HG03565 (cell line): ENCODE results near the gene HMGCLL1.
A peak's percentile ranks its signal among the peaks of the same experiment; 100 is the strongest.

Experiments
- ATAC-seq: cut with Tn5 transposase; IDR thresholded peaks from one replicate; pipeline ENCODE4 v1.9.1; 2021; ENCODE audit warnings: mild to moderate bottlenecking, moderate library complexity; ENCODE audit not compliant: unreplicated experiment

Gene HMGCLL1

DNA sequence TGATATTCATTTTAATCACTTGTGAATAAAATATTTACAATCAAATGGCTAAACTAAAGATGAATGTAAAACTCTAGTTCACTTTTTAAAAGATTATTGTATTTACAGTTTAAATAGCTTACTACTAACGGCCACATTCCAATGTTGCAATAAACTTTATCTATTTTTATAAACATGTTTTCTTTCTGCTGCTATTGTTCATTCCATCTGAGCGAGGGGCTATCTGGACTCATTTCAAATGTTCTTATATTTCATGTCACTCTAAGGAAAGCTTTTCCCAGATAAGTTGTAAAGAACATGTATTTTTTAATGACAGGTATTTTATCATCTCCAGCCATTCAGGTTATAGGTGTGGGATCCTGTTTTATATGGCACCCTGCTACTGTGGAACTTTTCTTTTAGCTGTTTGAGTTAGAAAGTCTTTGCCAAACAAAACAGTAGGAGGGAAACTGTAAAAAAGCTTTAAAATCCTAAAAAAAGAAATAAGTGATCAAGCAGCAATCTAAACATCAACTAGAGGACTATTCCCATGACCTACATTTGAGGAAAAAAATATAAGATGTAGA, 42.5 kb downstream of the HMGCLL1 start:
- ATAC-seq = no peak

DNA sequence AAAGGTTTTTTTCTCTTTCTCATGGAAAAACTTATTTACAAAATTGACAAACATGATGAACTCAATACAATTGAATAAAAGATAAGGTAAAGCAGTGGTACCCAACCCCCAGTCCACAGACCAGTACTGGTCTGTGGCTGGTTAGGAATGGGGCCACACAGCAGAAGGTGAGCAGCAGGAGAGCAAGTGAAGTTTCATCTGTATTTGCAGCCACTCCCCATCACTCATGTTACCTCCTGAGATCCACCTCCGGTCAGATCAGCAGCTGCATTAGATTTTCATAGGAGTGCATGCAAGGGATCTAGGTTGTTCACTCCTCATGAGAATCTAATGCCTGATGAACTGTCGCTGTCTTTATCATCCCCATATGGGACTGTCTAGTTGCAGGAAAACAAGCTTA, 47.5 kb downstream of the HMGCLL1 start:
- no peak for ATAC-seq

DNA sequence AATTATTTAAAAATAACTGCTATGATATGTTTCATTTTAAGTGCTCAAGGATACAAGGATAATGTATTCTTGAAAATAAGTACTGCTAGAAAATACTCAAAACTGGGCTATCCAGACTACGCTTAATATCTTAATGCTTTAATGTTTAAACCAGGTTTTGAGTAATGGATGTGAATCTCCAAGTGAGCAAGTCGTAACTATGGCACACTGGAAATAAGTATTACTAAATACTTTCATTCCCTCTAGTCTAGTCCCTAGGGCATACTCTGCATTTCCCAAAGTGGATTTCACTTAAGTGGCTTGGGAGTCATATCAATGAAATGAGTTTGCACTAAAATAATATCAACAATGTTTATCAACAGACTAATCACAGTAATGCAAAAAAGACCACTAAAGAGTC, 48.1 kb downstream of the HMGCLL1 start:
- no peak for ATAC-seq

DNA sequence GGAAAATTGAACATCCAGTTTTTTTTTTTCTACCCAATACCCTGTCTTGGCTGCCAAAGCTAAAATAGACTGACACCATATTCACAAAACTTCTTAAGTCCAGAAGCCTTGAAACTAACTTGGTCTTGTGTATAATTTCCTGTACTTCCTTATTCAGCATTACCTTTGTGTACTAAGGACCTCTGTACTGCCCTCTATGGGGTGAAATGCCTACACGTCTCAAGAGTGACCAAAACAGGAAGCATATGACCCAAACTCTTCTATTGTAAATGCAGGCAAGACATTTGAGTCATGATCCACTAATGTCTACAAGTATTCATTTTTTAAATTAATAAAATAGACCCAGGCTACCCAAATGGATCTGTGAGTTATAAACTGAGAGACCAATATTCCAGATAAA, 50.4 kb downstream of the HMGCLL1 start:
- peak; percentile 84 for ATAC-seq

DNA sequence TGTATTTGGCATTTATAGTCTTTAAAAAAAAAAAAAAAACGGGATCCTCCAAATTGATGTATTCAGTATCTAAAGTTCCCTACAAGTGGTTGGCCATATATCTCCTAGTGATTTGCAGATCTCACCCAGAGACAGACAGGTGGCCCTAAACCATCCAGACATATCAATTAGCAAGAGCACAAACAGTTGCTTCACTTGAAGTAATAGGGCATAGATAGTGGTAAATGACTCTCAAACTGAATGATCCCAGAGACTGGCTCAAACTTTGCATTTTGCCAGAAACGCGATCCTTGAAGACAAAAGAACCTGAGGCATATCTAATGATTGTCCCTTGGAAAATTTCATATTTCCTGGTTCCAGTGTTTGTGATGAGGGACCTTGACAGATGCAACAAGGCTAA, 54.6 kb downstream of the HMGCLL1 start:
- ATAC-seq = no peak

DNA sequence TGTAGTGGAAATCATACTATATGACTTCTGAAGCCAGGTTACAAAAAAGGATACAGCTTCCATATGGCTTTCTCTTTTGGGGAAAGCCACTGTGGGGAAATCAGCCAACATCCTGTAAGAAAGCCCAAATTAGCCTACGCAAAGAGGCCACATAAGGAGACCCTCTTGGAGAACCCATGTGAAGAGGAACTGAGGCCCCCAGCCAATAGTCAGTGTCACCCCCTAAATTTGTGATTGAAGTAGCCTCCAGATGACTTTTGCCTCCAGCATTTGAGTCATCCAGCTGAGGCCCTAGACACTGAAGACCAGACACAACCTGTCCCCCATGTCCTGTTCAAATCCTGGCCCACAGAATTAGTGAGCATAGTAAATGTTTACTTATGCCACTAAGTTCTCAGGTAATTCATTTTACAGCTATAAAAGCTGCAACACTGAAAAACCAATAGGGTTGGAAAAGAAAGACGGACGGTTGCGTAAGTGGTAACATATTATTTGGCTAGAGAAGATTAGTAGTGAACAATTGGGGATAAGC, 60.4 kb downstream of the HMGCLL1 start:
- ATAC-seq = no peak

DNA sequence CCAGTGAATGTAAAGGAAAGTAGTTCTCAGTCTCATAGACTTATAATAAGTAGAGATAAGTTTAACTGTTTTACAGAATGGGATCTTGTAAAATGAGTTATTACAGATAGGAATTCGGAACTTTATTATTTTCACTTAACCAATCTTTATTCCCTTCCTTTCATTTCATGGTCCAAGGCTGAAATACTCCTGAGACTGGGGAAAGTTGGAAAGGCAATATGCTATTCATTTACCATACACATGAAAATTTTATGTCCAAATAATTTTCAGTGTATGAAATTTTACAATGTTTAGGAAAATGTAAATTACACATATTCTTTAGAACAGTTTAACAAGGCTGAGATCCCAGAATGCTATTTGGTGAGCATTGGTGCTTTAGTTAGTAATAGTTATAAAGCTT, 62.3 kb downstream of the HMGCLL1 start:
- no peak for ATAC-seq

DNA sequence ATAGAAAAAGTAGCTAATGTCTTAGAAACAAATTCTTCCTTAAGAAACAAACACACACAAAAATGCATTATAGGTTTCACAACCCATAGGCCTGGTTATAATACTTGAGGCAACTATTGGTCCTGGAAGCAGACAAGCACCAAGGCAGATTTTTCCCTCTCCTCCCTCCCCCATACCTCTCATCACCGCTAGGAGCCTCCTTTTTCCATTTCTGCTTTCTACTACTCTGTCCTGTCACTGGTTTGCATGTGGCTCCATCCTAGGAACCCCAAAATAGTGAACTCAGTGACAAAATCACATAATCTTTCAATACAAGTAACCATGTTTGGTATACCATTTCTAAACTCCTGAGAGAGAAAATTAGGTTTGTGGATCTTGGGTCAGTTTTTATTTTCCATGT, 66.1 kb downstream of the HMGCLL1 start:
- ATAC-seq = no peak

DNA sequence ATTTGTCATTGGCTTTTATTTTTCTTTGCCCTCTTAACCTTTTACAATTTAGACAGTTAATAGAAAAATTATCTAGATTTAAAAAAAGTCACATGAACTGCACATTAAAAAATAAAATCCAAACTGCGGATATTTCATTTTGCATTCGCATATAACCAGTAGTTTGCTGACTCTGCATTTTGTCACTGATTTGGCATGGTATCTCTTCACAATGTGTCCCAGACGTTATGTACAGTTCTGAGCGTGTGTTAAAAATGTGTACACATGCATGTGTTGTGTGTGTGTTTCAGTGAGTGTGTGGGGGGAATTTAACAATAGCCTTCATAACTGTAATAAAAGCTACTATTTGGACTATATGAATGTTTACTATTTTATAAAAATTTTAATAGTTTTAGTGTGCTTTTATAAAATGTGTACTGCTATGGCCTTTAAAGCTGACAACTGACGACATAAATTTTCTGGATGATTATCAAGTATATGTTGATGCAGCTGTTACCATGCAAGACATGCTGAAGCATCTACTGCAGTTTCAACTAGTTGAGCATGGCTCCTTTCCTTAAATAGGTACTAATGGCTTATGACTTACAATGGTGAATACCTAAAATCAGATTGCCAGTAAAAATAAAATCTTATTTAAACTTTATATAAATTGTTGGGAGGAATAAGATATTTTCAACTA, 67.7 kb downstream of the HMGCLL1 start:
- ATAC-seq = no peak

DNA sequence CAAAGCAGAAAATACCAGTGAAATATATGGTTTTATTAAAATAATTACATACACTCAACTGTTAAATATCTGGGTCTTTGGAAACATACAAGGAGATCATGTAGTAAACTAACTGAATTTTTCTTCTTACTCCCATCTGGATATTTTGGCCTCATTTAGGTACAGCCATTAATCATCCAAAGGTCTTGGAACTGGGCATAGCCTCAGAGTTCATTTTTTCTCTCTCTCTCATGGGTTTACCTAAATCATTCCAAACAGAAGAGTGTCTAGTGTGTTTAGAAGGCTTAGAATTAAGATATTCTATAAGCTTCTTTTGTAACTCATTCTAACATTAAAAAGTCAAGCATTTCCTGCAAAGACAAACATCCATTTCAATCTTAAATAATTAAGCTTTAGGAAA, 79.4 kb downstream of the HMGCLL1 start:
- no peak for ATAC-seq

DNA sequence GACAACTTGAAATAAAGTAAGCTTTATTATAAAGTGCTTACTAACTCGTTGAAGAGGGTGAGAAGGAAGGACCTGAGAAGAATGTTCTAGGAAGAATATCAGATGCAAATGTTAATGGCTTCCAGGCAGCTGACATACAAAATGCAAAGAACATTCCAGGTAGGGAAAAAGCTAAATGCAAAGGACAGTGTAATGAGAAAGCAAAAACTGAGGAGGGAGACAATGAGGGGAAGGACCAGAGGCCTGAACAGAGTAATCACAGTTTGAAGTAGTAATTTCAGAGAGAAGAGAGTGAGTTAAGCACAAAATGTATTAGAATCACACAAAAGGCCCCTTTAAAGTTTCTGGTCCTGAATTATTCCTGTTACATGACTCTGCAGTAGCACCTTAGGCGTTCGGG, 81.3 kb downstream of the HMGCLL1 start:
- no peak for ATAC-seq

DNA sequence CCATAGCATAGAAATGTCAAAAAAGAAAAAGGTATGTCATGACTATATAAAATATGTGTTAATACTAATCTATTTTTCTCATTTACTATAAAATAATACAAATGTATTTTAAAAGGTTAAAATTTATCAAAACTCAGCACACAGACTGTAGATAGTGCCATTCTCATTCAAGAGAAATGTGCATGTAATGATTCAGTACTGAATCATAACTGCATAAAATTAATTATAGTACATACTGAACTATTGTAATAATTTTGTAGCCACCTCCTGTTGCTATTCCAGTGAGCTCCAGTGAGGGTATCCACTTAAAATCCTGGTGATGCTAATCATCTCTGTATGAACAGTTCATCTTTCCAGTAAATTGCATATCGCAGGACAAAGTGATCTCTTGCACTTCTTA, 82.8 kb downstream of the HMGCLL1 start:
- no peak for ATAC-seq

DNA sequence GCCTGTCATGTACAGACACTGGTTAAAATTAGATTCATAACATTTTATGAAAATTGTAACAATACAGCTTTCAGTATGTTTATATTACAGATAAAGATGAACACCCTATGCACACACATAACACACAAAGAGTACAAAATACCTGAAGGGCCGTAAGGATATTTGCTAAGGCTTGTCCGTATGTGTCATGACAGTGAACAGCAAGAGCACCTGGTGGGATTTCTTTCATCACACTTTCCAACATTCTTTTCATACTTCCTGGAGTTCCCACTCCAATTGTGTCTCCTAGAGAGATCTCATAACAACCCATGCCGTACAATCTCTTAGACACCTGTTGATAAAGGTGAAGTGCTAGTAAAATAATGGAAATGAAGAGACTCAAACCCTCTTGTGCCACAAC, 83.7 kb downstream of the HMGCLL1 start:
- ATAC-seq = no peak

DNA sequence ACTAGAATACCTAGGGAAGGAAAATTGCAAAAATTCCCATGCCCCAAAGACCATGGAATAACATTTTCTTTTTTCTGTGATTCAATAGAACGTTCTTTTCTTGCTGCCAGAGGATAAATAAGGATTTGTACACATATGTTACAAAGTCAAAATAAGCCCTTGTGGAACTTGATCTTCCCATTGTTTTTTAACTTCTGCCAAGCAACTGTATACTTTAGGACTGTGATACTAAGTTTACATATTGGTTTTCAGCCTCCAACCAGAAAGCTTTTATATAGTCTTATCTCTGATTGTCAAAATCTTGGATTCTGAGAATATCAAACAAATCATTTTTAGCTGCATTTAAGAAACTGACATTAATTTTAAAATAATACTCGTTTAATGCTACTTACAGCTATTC, 84.6 kb downstream of the HMGCLL1 start:
- no peak for ATAC-seq

DNA sequence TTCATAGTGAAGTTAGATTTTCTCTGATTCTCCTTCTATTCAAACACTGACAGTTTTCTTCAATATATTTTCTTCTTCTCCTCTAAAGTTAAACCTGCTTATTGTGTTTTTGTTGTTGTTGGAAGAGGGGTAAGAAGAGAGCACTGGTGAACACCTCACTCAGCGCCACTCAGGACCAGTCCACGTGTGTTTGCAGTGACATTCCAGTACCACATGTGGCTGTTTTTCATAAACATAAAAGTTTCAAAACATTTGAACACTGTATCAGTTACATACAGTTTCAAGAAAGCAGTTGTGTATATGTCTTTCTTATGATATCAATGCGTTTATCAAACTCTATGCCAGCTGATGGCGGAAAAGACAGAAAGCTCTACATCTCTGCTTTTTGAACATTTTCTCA, 86.7 kb downstream of the HMGCLL1 start:
- ATAC-seq = no peak

DNA sequence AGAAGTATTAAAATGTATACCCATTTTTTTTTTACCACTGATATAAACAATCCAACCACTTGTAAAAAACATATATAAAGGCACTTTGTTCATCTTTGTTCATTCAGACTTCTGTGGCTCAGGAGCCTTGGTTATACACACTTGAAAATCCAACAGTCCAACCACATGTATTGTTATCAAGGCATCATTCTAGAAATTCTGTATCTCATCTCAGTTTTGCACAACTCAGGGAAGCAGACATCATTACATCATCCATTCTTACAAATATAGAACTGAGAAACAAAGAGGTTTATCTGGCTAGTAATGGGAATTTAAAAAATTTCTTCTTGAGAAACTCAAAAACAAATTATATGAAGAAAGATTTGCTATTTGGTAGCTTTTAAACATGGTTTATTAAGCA, 88.1 kb downstream of the HMGCLL1 start:
- ATAC-seq = no peak

DNA sequence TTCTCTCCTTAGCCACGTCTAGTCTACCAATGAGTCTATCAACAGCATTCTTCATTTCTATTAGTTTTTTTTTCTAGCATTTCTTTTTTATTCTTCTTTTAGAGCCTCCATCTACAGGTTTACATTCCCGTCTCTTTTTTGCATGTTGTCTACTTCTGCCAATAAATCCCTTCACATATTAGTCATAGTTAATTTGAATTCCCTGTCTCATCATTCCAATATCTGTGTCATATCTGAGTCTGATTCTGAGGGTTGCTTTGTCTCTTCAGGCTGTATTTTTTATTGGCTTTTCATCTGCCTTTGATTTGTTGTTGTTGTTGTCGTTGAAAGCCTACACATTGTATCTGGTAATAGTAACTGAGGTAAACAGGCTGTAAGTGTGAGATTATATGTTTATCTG, 104.6 kb downstream of the HMGCLL1 start:
- ATAC-seq = no peak

DNA sequence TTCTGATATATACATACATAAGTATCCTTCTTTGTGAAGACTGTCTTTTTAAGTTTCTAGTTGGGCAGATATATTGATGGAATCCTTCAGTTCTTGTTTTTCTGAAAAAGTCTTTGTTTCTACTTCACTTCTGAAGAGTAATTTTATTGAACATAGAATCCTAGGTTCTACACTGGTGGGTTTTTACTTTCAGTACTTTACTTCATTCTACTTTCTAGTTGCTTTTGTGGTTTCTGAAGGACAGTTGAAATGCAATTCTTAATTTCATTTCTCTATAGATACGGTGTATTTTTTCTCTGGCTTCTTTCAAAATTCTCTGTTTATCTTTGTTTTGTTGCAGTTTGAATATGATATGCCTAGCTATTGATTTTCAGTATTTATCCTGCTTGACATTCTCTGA, 105.3 kb downstream of the HMGCLL1 start:
- no peak for ATAC-seq

DNA sequence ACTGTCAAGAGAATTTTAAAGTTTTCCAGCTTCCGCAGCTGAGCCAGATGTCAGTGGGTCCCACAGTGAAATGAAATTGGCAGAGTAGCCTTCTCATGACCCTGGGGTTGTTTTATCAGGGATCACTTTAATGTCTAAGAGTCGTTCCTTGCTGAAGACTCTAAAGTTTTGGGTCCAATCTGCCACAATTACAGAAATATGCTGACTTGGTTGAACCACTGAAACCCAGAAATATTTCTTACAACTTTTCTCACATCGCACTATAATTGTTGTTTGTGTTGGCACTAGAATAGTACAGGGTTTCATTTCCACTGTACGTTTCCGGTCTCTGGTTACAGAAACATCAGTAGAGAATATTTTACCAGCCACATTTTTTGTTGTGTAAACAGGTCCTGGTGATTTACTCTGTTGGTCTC, 109.0 kb downstream of the HMGCLL1 start:
- ATAC-seq = no peak

DNA sequence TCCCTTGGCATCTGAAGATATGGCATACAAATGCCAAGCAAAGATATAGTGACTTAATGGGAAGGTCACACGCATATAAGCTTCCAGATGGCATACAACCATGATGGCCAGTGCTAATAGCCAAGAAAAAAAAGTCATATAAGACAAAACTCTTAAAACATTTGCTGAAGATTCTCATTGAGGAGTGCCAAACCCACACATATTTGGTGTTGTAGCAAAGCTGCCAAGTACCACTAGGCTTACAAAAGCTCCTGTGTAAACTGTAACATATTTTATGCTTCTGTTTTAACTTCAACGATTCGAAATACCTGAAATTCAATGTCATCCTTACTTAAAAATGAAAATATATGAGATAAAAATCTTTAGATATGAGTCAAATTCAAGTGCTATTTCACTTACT, 123.0 kb downstream of the HMGCLL1 start:
- no peak for ATAC-seq

DNA sequence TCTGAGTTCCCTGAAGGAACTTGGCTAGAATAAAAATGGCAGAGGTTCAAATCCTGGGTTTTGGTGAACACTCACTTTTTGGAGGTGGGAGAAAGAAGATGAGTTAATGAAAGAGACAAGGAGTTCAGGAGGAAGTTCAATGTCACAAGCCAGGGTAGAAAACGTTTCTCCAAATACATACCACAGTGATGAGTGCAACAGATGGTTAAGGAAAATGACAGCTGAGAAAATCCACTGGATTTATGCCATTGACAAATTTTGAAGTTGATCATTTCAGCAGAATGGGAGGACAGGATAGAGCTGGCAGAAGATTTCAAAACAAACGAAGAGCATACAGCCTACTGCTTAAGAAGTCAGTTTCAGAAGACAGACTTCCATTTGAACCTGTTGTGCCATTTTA, 129.0 kb downstream of the HMGCLL1 start:
- no peak for ATAC-seq

DNA sequence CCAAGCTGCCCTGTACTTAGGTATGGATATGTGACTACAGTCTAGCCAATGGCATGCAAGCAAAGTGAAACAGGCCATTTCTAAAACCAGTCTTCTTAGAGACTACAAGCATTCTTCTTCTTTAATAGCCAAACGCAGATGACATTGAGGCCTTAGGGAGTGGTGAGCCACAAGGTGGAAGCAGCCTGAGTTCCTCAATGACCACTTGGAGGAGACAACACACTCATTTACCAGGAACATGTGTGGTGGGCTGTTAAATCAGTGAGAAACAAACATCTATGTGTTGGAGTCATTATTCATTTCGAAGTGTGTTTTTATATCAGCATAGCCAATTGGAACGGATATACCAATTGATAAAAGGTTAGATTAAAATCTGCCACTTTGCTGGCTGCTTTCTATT, 129.8 kb downstream of the HMGCLL1 start:
- ATAC-seq = no peak

DNA sequence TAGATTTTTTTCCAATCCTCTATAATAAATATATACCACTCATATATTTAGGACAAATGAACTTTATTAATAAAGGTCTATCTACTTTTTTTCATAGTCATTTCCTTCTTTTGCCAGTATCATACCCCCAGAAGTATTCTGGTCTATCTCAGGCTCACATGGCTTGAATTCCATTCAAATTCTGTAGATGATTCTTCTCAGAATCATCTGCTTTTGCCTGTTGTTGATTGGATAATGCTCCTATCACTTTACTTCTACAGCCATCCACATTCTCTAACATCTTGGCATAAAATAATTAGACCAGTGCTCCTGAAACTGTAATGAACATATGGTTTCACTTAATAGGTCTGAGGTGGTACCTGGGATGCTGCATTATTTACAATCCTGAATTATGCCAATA, 130.5 kb downstream of the HMGCLL1 start:
- no peak for ATAC-seq
